GM19468 (cell line): Measurements from ENCODE around the gene MBD1.
A peak's percentile ranks its signal among the peaks of the same experiment; 100 is the strongest.
"Not testable (repeated sequence)": the region's sequence is repeated elsewhere in the genome, so short reads cannot be mapped to it uniquely, and the experiment has no call there.

Experiments
- ATAC-seq: cut with Tn5 transposase; IDR thresholded peaks from one replicate; pipeline ENCODE4 v1.9.1; 2021; ENCODE audit warnings: mild to moderate bottlenecking, moderate library complexity, moderate number of reproducible peaks; ENCODE audit not compliant: unreplicated experiment; ENCODE audit errors: extremely low read depth

MBD1 gene

DNA sequence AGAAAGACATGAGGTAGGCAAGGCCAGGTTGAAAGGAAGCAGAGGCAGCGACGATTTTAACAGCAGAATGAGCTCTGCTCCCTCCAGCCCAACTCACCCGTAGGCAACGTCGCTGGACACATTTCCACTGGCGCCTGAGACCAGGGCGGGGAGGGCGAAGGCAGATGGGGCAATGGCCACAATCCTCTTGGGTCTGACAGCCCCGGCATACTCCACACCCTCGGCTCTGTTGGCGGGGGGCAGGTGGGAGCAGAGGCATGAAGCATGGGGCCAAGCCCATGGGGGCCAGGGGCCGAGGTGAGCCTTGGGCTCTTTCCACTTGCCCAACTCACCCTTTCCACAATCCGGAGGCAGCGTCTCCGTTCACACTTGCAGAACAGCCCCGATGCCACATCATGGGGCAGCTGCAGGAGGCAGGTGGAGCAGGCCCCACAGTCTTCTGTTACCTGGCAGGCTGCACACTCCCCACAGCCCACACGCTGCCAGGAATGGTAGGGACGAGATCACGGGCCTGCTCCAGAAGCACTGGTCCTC, 5.8 kb downstream of the MBD1 start:
- ATAC-seq = no peak

DNA sequence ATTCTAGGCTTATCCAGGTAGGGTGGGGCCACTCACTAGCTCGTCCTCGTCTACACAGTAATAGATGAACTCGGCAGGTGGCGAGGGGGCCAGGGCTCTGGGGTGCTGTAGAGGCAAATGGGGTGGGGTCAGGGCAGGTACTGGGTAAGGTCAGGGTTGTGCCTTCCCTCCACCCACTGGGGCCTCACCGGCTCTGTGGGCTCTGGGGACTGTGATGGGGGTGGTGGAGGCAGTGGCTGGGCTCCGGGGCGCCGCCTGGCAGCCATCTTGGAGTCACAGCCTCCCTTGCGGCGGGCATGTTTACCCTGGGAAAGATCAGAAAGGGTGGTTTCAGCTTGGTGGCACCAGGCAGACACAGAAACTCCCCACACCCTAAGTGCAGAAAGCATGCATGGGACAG, 6.4 kb downstream of the MBD1 start:
- ATAC-seq = no peak

DNA sequence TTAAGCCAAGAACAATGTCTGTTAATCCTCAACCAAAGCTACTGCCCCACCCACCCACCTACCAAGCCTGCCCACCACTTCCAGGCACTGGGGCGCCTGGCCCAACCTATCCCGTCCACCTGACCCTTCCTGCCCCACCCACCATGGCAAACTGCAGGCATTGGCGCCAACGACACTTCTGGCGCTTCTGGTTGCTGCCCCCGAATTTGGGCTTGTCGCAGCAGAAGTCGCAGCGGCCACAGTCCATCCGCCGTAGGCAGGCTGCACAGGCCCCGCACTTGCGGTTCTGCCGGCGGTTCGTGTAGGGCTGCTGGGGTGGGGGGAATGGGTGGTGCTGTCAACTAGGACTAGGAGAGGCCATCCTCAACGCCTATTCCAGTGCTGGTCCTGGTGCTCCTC, 7.3 kb downstream of the MBD1 start:
- no peak for ATAC-seq

DNA sequence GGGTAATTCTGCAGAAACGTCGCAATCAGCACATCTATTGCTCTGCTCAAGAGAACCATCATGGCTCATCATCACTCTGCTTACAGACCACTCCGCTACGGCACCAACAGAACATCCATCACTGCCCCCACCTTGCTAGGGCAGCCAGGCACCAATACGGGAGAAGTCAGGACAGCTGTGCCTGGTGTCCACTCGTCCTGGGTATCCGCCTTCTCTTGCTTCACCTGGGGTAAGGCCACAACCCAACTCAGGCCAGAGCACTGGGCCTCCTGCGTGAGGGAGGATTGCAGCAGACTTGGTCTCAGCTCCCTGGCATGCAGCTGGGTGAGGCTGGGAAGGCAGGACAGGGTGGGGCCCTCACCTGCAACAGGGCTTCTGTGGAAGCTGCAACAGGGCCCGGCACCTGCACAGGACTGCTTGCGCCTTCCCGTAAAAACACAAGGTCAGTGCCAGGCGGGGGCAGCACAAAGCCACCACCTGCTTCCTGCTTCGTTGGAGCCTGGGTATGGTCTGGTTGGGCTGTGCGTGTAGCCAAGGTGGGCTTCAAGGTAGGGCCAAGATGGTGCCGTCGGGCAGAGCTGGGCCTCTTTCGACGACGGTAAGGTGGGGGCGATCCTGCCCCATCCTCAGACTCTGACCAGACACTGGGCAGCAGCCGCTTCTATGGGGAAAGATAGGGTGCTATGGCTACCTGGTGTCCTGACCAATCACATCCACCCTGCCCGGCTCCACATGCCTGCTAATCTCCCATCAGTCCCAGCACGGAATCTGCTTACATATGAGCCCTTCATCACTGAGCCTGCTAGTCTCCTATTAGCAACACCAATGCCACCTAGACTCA, 7.9 kb downstream of the MBD1 start:
- no peak for ATAC-seq

DNA sequence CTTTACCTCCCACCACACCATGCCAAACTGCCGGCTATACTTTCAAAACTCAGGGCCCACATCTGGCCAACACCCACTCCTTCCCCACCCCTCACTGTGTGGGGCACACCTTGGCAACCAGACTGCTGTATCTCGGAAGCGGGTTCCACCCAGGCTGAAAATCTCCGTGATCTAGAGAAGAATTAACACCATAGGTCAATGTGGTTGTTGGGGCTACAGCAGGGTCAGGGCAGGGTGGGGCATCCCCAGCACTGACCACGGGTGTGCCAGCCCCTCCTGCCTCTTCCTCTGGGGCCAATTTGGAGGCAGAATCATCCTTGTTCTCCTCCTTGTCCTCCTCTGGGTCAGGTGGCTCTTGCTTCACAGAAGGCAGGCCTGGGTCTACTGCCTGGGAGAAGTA, 8.8 kb downstream of the MBD1 start:
- no peak for ATAC-seq

DNA sequence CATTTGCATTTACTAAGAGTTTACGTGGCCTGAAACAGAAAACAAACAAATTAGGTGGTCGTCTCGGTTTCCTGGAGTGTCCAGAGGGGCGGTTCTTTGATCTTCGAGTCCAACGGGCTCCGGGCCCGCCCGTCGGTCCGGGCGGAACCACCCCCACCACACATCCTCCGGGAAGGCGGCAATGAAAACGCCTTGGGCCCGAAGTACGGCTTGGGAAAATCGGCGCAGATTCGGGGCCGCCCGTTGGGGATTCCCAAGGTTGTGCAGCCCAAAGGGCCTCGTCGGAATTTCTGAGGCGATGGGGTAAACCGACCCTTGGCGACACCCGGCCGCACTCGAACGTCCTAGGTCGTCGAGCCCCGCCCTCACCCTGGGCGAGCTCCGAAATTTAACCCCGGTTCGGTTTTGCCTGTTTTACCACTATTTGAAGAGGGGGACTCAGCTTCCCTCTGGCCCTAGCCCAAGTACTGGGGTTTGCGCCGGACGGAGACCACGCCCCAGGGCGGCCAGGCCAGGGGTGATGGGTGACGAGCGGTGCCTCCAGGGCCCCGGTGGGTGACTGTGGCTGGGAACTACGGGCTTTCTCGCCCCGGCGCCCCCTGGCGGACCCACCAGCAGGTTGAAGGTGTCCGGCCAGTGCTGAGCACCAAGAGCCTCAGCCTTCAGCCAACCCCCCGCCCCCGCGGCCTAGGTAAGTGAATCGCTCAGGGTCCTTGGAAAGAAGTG, 13.1 kb downstream of the MBD1 start:
- ATAC-seq = peak; percentile 84

DNA sequence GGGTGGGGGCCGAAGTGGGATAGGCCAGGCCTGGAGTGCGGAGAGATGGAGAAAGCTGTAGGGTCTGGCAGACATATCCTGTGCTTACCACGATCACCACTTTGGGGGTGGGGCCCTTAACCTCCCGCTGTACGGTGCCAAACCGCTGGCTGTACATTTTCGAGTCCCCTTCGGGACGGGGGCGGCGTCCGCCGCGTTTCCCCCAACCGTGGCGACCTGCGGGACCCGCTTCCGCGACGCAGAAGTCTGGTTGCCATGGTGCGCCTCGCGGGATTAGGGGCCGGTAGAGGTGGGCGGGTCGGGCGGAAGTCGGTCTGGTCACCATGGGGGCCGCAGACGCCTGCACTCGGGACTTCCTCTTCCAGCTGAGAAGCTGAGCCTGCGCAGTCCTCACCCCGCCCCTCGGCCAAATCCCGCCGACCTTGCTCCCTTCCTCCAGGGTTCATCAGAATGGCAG, 15.0 kb downstream of the MBD1 start, which contains the start of gene CFAP53:
CFAP53 (minus strand) TSS at position 248 of the 457 bp plus-strand sequence; CDS start at position 157, 91 bp downstream.
- peak; percentile 43 for ATAC-seq

DNA sequence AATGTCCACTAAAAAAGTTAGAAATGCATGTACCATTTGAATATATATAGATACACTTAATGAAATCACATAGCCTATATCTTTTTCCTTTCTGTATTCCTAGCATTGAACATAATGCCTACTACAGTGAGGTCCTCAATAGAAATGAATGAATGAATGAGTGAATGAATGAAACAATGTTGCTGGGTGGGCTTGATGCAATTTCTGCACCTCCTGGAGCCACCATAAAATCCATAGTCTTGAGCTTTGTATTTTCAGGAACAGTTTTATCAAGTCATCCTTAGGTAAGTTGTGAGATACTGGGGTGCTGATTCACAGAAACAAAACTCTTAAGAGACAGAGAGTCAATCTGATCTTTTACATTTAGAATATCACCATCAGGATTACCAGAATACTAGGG, 18.3 kb downstream of the MBD1 start:
- ATAC-seq = no peak

DNA sequence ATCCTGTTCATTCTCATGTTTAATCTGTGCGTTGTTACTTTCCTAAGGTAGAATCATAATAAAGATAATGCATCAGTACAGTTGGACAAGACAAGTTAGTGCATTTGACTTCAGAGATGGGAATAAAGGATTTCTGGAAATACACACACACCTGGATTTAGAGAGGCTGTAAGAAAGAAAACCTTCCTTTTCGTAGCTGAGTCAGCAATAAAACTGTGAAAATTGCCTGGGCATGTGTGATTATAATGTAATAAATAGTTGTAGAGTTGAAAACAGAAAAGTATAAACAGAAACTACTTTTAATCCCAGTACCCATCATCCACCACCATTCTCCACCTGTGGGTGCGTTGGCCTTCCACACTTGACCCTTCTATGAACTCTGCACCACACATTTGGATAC, 30.4 kb downstream of the MBD1 start:
- ATAC-seq = no peak

DNA sequence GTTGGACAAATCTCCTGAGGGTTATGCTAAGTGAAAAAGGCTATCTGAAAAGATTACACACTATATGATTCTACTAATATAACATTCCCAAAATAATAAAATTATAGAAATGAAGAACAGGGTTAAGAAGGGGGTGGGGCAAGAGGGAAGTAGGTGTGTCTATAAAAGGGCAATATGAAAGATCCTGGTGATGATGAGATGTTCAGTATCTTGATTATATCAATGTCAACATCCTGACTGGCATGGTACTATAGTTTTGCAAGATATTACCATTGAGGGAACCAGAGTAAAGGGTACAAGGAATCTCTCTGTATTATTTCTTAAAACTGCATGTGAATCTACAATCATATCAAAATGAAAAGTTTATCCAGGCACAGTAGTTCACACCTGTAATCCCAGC, 31.7 kb downstream of the MBD1 start:
- ATAC-seq = no peak

DNA sequence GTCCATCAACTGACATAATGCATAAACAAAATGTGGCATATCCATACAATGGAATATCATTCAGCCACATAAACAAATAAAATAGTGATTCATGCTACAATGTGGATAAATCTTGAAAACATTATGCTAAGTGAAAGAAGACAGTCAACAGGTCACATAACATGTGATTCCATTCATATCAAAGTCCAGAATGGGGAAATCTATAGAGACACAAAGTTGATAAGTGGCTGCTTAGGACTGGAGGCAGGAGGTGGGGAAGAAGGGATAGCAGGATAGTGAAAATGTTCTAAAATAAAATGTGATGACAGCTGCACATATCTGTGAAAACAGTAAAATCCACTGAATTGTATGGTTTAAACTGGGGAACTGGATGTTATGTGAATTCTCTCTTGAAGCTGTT, 33.8 kb downstream of the MBD1 start:
- no peak for ATAC-seq

DNA sequence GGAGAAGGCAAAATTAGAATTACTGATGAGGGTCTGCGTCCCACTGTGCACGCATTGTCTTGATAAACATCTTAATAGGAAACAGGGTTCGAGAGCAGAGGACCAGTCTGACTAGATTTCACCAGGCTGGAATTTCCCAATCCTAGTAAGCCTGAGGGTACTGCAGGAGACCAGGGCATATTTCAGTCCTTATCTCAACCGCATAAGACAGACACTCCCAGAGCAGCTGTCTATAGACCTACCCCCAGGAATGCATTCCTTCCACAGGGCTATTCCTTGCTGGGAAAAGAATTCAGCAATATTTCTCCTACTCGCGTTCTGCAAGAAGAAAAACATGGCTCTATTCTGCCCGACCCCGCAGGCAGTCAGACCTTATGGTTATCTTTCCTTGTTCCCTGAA, 39.6 kb downstream of the MBD1 start:
- ATAC-seq = not testable (repeated sequence)

DNA sequence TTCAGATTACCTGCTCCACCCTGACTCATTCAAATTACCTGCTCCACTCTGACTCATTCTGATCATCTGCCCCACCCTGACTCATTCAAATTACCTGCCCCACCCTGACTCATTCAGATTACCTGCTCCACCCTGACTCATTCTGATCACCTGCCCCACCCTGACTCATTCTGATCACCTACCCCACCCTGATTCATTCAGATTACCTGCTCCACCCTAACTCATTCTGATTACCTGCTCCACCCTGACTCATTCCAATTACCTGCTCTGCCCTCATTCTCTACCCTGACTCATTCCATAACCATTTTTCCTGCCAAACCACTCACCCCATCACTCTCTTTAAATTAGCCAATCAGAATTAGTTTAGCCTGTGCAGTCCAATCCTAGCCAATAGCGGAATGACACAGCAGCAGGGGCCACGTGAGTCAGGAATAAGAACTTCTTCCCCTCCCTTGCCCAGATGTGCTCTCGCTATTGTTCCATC, 41.2 kb downstream of the MBD1 start:
- ATAC-seq = no peak

DNA sequence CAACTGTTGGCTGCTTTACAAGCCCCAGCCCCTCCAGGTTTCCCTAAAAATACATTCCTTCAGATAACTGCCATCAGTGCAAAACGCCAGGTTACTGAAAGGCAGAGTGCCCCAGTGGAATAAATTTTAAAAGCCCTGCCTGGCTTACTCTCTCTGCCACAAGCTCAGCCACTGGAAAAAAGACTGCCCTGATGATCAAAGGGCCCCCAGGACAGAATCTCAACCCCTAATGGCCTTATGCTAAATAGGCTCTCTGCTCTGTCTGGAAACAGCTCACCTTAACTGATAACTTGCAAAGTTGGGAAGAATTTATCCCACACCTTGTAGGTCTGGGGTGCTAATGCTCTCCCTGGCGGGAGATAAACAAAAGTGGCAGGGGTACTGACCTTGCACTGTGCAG, 48.9 kb downstream of the MBD1 start:
- ATAC-seq = no peak

DNA sequence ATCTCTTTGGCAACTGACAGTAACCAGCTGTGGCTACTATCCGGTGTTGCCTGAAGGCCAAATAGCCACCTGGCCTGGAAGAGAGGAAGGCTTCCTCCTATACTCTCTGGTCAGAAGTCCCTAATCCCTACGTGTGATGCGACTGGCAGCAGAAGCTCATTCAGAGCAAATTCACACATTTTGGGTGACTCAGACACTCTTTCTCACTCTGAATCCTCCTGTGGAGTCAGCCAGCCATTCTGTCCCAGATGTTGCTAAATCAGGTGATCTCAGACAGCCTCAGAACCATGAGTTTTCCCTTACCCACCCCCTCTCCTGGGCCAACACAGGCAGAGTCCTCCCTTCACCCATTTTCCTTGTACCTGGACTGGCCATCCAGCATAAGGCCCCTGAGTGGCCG, 49.7 kb downstream of the MBD1 start:
- no peak for ATAC-seq

DNA sequence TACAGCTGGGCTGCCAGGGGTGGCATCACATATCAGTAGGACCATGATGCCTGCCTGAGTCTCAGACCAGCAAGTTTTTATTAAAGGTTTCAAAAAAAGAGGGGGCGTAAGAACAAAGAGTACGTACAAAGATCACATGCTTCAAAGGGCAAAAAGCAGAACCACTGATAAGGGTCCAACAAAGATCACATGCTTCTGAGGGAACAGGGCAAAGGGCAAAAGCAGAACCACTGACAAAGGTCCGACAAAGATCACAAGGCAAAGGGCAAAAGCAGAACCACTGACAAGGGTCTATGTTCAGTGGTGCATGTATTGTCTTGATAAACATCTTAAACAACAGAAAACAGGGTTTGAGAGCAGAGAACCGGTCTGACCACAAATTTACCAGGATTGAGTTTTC, 61.1 kb downstream of the MBD1 start:
- not testable (repeated sequence) for ATAC-seq
